ENCODE data around the gene PDILT. TPM values are rescaled to one million over a fixed set of nuclear protein-coding genes. Genes with fewer than 3 reads are reported as not detected.
"Not testable (repeated sequence)": the region's sequence is repeated elsewhere in the genome, so short reads cannot be mapped to it uniquely, and the experiment has no call there.

The PDILT gene
- total and polyA plus RNA-seq, 3 experiments from 2014 or later: not detected

- CTCF ChIA-PET: interaction anchor here (0.9 kb wide), 1 partner anchor 46 kb away, joined by 3 read pairs; no protein-coding TSS in a partner anchor
- no peak overlapping the region for H3K27ac Mint-ChIP-seq
- no peaks in the 10 kb centered on the region for H3K4me1 ChIP-seq (ENCODE audit: insufficient read depth, low read length)
- no peaks in the 10 kb centered on the region for H3K27me3 ChIP-seq (ENCODE audit: insufficient read depth, low read length, poor library complexity, severe bottlenecking)
- H3K9me3 ChIP-seq (ENCODE audit: low read length): no peaks in the 10 kb centered on the region
- no peaks in the 10 kb centered on the region for H3K36me3 ChIP-seq (ENCODE audit: insufficient read depth, low read length)
- no peaks in the 10 kb centered on the region for H3K36me3 Mint-ChIP-seq
- H3K27ac ChIP-seq (ENCODE audit: low read depth, low read length): no peak overlapping the region
- DNase-seq: no peak
- H3K4me3 ChIP-seq (ENCODE audit: low read length): no peak overlapping the region
- H3K9me3 Mint-ChIP-seq: no peaks in the 10 kb centered on the region
- no peaks in the 10 kb centered on the region for H3K4me1 Mint-ChIP-seq
- no peak overlapping the region for H3K4me3 Mint-ChIP-seq
- H3K27me3 Mint-ChIP-seq: peaks cover 2 to 3% of the 10 kb centered on the region in 2 donors
- POLR2A ChIA-PET: no interaction called here
These were observed 26.4 kb upstream of the PDILT start for GRCh38 chr16:20430948-20431347.

- H3K4me1 ChIP-seq (ENCODE audit: insufficient read depth, low read length); H3K36me3 Mint-ChIP-seq; H3K27ac ChIP-seq (ENCODE audit: low read depth, low read length); CTCF ChIA-PET; H3K4me3 ChIP-seq (ENCODE audit: low read length); H3K4me3 Mint-ChIP-seq; H3K4me1 Mint-ChIP-seq; H3K9me3 Mint-ChIP-seq; H3K27me3 Mint-ChIP-seq; H3K9me3 ChIP-seq (ENCODE audit: low read length); H3K27me3 ChIP-seq (ENCODE audit: insufficient read depth, low read length, poor library complexity, severe bottlenecking); H3K36me3 ChIP-seq (ENCODE audit: insufficient read depth, low read length); POLR2A ChIA-PET; DNase-seq: not testable (repeated sequence)
- peak overlapping the region in 1 of 8 donors; percentile 2 for H3K27ac Mint-ChIP-seq
These were observed 25.9 kb upstream of the PDILT start for GRCh38 chr16:20430480-20430879.

- DNase-seq; H3K4me1 ChIP-seq (ENCODE audit: insufficient read depth, low read length); H3K9me3 Mint-ChIP-seq; CTCF ChIA-PET; H3K4me1 Mint-ChIP-seq; H3K4me3 Mint-ChIP-seq; H3K27me3 Mint-ChIP-seq; H3K4me3 ChIP-seq (ENCODE audit: low read length); POLR2A ChIA-PET; H3K27ac ChIP-seq (ENCODE audit: low read depth, low read length); H3K27me3 ChIP-seq (ENCODE audit: insufficient read depth, low read length, poor library complexity, severe bottlenecking); H3K9me3 ChIP-seq (ENCODE audit: low read length); H3K36me3 Mint-ChIP-seq; H3K36me3 ChIP-seq (ENCODE audit: insufficient read depth, low read length): not testable (repeated sequence)
- peak overlapping the region in 1 of 8 donors; percentile 38 for H3K27ac Mint-ChIP-seq
These were observed 25.0 kb upstream of the PDILT start for GRCh38 chr16:20429499-20429898.

DNA sequence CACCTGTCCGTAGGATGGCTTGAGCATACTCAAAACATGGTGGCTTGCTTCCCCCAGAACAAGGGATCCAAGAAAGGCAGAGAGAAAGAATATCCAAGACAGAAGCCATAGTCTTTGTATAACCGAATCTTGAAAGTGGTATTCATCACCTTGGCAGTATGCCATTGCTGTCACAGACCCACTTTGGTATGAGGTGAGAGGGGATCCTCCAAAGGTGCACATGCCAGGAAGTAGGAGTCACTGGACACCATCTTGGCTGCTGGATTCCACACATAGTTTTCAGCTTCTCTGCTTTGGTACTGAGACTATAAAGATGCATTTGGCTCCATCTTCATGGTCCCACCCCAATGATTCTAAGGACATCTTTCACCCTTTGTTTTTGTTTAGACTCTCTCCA is 22.9 kb upstream of the PDILT start:
- H3K4me1 ChIP-seq (ENCODE audit: insufficient read depth, low read length); H3K27me3 ChIP-seq (ENCODE audit: insufficient read depth, low read length, poor library complexity, severe bottlenecking); H3K4me3 Mint-ChIP-seq; DNase-seq; H3K4me3 ChIP-seq (ENCODE audit: low read length); H3K27me3 Mint-ChIP-seq; H3K27ac Mint-ChIP-seq; H3K36me3 Mint-ChIP-seq; H3K4me1 Mint-ChIP-seq; H3K9me3 Mint-ChIP-seq; H3K9me3 ChIP-seq (ENCODE audit: low read length); H3K27ac ChIP-seq (ENCODE audit: low read depth, low read length); H3K36me3 ChIP-seq (ENCODE audit: insufficient read depth, low read length); POLR2A ChIA-PET; CTCF ChIA-PET: not testable (repeated sequence)

DNA sequence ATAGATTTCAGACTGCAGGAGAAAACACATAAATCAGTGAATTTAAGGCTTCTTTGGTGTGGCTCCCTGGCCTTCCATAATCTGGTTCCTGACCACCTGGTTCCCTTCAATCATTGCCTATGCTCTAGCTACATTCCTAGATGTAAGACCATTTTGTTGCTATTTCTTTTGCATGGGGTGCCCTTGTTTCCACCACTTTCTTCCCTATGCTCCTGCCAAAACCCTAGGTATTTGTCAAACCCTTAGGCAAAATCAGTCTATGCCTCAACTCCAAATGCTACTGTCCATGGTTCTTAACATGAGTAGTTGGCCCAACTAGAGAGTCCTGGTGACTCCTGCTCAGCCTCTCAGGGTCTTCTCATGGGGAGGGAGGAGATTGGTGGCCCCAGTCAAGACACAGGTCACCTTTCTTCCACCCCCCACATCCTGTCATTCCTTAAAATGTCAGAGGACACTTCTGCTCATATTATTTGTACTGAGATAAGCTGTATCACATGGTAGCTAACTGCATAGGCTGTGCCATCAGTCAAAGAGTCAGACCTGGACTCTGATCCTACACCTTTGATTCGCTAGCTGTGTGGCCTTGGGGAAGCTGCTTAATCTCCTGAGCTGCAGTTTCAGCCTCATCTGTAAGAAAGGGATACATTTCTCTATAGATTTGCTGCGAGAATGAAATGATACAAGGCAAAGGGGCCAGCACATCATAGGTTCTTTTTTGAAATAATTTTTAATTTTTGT is 19.8 kb upstream of the PDILT start:
- POLR2A ChIA-PET: no interaction called here
- Histone ChIP-seq H3K27me3 (ENCODE audit: insufficient read depth, low read length, poor library complexity, severe bottlenecking) (no peaks in the 10 kb centered on the region), H3K27ac (ENCODE audit: low read depth, low read length) (no peak overlapping the region), H3K4me1 (ENCODE audit: insufficient read depth, low read length) (no peaks in the 10 kb centered on the region), H3K36me3 (ENCODE audit: insufficient read depth, low read length) (no peaks in the 10 kb centered on the region), H3K4me3 (ENCODE audit: low read length) (no peak overlapping the region), H3K9me3 (ENCODE audit: low read length) (no peaks in the 10 kb centered on the region)
- Mint-ChIP-seq H3K4me3 (no peak overlapping the region), H3K9me3 (peaks cover 0 to 3% (median 0%) of the 10 kb centered on the region in 5 donors), H3K27me3 (peaks cover 0 to 3% of the 10 kb centered on the region in 2 donors), H3K4me1 (no peaks in the 10 kb centered on the region), H3K27ac (no peak overlapping the region), H3K36me3 (no peaks in the 10 kb centered on the region)
- CTCF ChIA-PET: no interaction called here
- DNase-seq: no peak

GRCh38 chr16:20423772-20424128 is 19.2 kb upstream of the PDILT start:
- H3K4me3 Mint-ChIP-seq; H3K4me3 ChIP-seq (ENCODE audit: low read length); DNase-seq; CTCF ChIA-PET; H3K27me3 ChIP-seq (ENCODE audit: insufficient read depth, low read length, poor library complexity, severe bottlenecking); H3K4me1 Mint-ChIP-seq; H3K9me3 Mint-ChIP-seq; H3K27me3 Mint-ChIP-seq; H3K36me3 ChIP-seq (ENCODE audit: insufficient read depth, low read length); H3K27ac ChIP-seq (ENCODE audit: low read depth, low read length); H3K4me1 ChIP-seq (ENCODE audit: insufficient read depth, low read length); H3K27ac Mint-ChIP-seq; POLR2A ChIA-PET; H3K9me3 ChIP-seq (ENCODE audit: low read length); H3K36me3 Mint-ChIP-seq: not testable (repeated sequence)

DNA sequence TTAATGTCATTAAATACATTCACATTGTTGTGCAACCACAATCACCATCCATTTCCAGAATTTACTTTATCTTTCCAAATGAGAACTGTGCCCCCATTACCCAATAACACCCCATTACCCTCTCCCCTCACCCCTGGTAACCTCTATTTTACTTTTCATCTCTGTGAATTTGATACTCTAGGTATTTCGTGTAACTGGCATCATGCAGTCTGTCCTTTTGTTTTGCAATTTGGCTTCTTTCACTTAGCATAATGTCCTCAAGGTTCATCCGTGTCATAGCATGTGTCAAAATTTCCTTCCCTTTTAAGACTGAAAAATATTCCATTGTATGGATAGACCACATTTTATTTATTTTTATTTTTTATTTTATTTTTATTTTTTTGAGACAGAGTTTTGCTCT is 17.2 kb upstream of the PDILT start:
- H3K36me3 ChIP-seq (ENCODE audit: insufficient read depth, low read length); H3K9me3 ChIP-seq (ENCODE audit: low read length); H3K27me3 Mint-ChIP-seq; H3K9me3 Mint-ChIP-seq; POLR2A ChIA-PET; H3K27ac ChIP-seq (ENCODE audit: low read depth, low read length); DNase-seq; H3K27ac Mint-ChIP-seq; H3K4me3 Mint-ChIP-seq; H3K27me3 ChIP-seq (ENCODE audit: insufficient read depth, low read length, poor library complexity, severe bottlenecking); H3K4me3 ChIP-seq (ENCODE audit: low read length); H3K4me1 Mint-ChIP-seq; H3K4me1 ChIP-seq (ENCODE audit: insufficient read depth, low read length); H3K36me3 Mint-ChIP-seq; CTCF ChIA-PET: not testable (repeated sequence)

- H3K27me3 ChIP-seq (ENCODE audit: insufficient read depth, low read length, poor library complexity, severe bottlenecking); H3K36me3 Mint-ChIP-seq; H3K9me3 ChIP-seq (ENCODE audit: low read length); H3K36me3 ChIP-seq (ENCODE audit: insufficient read depth, low read length); H3K4me3 Mint-ChIP-seq; DNase-seq; H3K4me1 Mint-ChIP-seq; H3K27ac Mint-ChIP-seq; POLR2A ChIA-PET; H3K4me3 ChIP-seq (ENCODE audit: low read length); H3K27ac ChIP-seq (ENCODE audit: low read depth, low read length); H3K27me3 Mint-ChIP-seq; H3K9me3 Mint-ChIP-seq; H3K4me1 ChIP-seq (ENCODE audit: insufficient read depth, low read length): not testable (repeated sequence)
- CTCF ChIA-PET: interaction anchor here (0.7 kb wide), 1 partner anchor 12 kb away, joined by 3 read pairs; no protein-coding TSS in a partner anchor
These were observed 14.6 kb upstream of the PDILT start for GRCh38 chr16:20419093-20419492.

GRCh38 chr16:20415541-20415940 is 11.0 kb upstream of the PDILT start:
- H3K27me3 Mint-ChIP-seq: peaks cover 0 to 3% of the 10 kb centered on the region in 2 donors
- Histone ChIP-seq H3K9me3 (ENCODE audit: low read length) (no peaks in the 10 kb centered on the region), H3K27me3 (ENCODE audit: insufficient read depth, low read length, poor library complexity, severe bottlenecking) (no peaks in the 10 kb centered on the region), H3K4me3 (ENCODE audit: low read length) (no peak overlapping the region), H3K27ac (ENCODE audit: low read depth, low read length) (no peak overlapping the region), H3K36me3 (ENCODE audit: insufficient read depth, low read length) (no peaks in the 10 kb centered on the region), H3K4me1 (ENCODE audit: insufficient read depth, low read length) (no peaks in the 10 kb centered on the region)
- H3K27ac Mint-ChIP-seq: no peak overlapping the region
- H3K36me3 Mint-ChIP-seq: no peaks in the 10 kb centered on the region
- CTCF ChIA-PET: no interaction called here
- POLR2A ChIA-PET: no interaction called here
- no peaks in the 10 kb centered on the region for H3K9me3 Mint-ChIP-seq
- no peak for DNase-seq
- no peak overlapping the region for H3K4me3 Mint-ChIP-seq
- no peaks in the 10 kb centered on the region for H3K4me1 Mint-ChIP-seq
